ENCODE results near the gene SHKBP1.

The SHKBP1 gene

GRCh38 chr19:40567750-40568494 lies 8.8 kb upstream of the SHKBP1 start:
- H3K27ac ChIP-seq, result no peak overlapping the region
- TF ChIP-seq, protein P1, sequence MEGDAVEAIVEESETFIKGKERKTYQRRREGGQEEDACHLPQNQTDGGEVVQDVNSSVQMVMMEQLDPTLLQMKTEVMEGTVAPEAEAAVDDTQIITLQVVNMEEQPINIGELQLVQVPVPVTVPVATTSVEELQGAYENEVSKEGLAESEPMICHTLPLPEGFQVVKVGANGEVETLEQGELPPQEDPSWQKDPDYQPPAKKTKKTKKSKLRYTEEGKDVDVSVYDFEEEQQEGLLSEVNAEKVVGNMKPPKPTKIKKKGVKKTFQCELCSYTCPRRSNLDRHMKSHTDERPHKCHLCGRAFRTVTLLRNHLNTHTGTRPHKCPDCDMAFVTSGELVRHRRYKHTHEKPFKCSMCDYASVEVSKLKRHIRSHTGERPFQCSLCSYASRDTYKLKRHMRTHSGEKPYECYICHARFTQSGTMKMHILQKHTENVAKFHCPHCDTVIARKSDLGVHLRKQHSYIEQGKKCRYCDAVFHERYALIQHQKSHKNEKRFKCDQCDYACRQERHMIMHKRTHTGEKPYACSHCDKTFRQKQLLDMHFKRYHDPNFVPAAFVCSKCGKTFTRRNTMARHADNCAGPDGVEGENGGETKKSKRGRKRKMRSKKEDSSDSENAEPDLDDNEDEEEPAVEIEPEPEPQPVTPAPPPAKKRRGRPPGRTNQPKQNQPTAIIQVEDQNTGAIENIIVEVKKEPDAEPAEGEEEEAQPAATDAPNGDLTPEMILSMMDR (IDR thresholded peaks at IDR 0.05), result no peak
- TF ChIP-seq ZFX (IDR thresholded peaks at IDR 0.05; ENCODE audit: borderline replicate concordance), result no peak

DNA sequence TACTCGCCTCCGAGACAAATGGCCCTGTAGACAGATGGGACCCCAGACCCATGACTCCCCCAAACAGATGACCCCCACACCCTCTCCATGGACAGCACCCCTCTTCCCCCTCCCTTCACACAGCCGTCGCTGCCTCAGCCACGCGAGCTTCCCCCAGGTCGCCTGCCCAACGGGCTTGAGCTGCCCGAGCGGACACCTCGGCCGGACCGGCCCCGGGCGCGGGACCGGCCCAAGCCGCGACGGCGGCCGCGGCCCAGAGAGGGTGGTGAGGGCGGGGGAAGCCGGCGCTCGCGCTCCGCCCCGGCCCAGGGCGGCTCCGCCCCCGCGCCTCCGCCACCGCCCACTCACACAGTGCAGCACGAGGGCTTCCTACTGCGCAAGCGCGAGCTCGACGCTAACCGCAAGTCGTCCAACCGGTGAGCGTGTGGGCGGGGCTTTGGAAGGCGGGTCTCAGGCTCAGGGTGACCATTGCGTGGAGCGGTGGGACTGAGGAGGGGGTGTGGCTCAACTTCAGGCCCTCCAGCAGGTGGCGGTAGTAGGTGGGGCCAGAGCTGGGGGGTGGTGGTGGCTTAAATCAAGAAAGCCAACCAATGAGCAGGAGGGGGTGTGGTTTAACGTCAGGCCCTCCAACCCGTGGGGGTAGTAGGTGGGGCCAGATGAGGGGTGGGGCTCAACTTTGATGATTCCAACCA lies 6.2 kb upstream of the SHKBP1 start:
- H3K27ac ChIP-seq, result no peak overlapping the region
- no peak for TF ChIP-seq ZFX (IDR thresholded peaks at IDR 0.05; ENCODE audit: borderline replicate concordance)
- TF ChIP-seq, protein P1 (IDR thresholded peaks at IDR 0.05), result no peak

DNA sequence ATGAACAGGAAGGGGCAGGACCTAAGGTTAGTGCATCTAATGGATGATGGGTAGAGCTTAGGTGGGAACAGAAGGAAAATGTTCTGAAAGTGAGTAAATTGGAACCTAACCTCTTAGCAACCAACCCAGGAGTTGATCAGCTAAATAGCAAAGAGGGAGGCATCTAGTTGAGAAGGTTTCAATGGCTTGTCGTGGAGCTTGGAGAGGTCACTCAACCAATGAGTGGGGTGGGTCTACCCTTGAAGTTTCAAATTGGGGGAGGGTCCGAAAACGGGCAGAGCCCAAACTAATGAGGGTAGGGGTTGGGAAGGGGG lies 5.7 kb upstream of the SHKBP1 start:
- H3K27ac ChIP-seq, result peak overlapping the region; percentile 12; the same call in 1 of the 2 replicates
- no peak for TF ChIP-seq ZFX (IDR thresholded peaks at IDR 0.05; ENCODE audit: borderline replicate concordance)
- TF ChIP-seq, protein P1 (IDR thresholded peaks at IDR 0.05), result no peak

- H3K27ac ChIP-seq, result no peak overlapping the region
- no peak for TF ChIP-seq ZFX (IDR thresholded peaks at IDR 0.05; ENCODE audit: borderline replicate concordance)
- TF ChIP-seq, protein P1 (IDR thresholded peaks at IDR 0.05), result no peak
Observed at GRCh38 chr19:40571831-40572495, 4.7 kb upstream of the SHKBP1 start.

DNA sequence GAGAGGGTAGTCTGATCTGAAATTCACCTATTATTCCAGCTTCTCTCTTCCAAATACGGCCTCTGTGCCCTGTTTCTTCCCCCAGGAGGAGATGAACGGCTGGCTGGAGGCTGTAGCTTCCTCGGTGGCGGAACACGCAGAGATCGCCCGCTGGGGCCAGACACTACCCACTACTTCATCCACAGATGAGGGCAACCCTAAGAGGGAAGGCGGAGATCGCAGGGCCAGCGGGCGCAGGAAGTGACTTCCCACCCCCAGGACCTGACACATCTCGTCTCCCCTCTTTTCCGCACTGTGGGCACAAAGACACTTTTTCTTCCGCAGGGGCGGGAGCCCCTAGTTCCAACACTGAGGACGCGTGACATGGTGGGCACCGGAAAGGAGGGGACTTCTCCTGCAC lies 1.3 kb upstream of the SHKBP1 start:
- TF ChIP-seq, protein P1 (IDR thresholded peaks at IDR 0.05), result no peak
- no peak for TF ChIP-seq ZFX (IDR thresholded peaks at IDR 0.05; ENCODE audit: borderline replicate concordance)

DNA sequence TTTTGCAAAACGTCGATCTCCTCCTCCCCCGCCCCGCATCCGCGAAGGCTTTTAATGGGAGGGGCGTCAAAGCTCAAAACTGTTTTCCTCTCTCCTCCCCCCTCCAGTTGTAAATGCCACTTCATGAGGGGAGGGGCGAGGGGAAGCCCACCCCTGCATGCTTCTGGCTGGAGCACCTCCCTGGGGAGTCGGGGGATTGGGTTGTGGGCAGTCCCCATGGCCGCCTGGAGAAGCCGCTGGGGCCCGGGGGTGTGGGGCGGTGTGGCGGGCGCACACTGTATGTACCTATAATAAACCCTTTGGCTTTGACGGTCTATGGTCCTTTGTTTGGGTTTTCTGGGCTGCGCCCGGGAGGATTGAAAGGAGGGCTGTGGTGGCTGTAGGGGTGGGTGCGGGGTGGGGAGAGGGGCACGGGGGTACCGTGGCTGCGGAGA lies 505 bp upstream of the SHKBP1 start:
- TF ChIP-seq, protein P1 (IDR thresholded peaks at IDR 0.05), result no peak
- no peak for TF ChIP-seq ZFX (IDR thresholded peaks at IDR 0.05; ENCODE audit: borderline replicate concordance)

More for the DNA sequence above, 1.3 kb upstream of the SHKBP1 start:
- peak overlapping the region; percentile 26; the same call in 1 of the 2 replicates for H3K27ac ChIP-seq

More for the DNA sequence above, 505 bp upstream of the SHKBP1 start:
- peak overlapping the region; percentile 45 for H3K27ac ChIP-seq
